CD14-positive monocyte (primary cell): Measurements from ENCODE around the gene VASH2. TPM values are rescaled to one million over a fixed set of nuclear protein-coding genes. Genes with fewer than 3 reads are reported as not detected.

Source experiments
- DNase-seq, 3 donors: peaks; one replicate each; pipeline ENCODE4 v3.0.0-alpha.2; 2011 to 2022
- H2AFZ ChIP-seq: 2 replicates; pipeline ENCODE4 v1.6.0; 2012; ENCODE audit warnings: mild to moderate bottlenecking, low read depth, low read length, inconsistent platforms; ENCODE audit not compliant: insufficient read depth, poor library complexity, severe bottlenecking
- H3K27ac ChIP-seq, 2 donors: 1 replicate in 1 of 2; 2 replicates in 1 of 2; pipeline ENCODE4 v1.5.1; 2012 to 2013; ENCODE audit warnings: low read length in 2 of 2, control low read depth in 1 of 2, inconsistent platforms in 1 of 2, low read depth in 1 of 2, mild to moderate bottlenecking in 1 of 2
- H3K27me3 ChIP-seq, 2 donors: one replicate each; pipeline versions ENCODE4 v1.6.0 to v1.6.1; 2011 to 2013; ENCODE audit warnings: low read length in 2 of 2; ENCODE audit not compliant: control insufficient read depth in 2 of 2, insufficient read depth in 2 of 2
- H3K36me3 ChIP-seq, 2 donors: replicated peaks in 1 of 2; 1 replicate in 1 of 2; 2 replicates in 1 of 2; pipeline versions ENCODE4 v1.5.1 to v1.6.1; 2012 to 2013; ENCODE audit warnings: low read length in 2 of 2, control low read depth in 1 of 2, inconsistent platforms in 1 of 2, mild to moderate bottlenecking in 1 of 2; ENCODE audit not compliant: insufficient read depth in 2 of 2, control insufficient read depth in 1 of 2
- H3K4me1 ChIP-seq, 2 donors: 1 replicate in 1 of 2; 2 replicates in 1 of 2; pipeline versions ENCODE4 v1.5.1 to v1.6.1; 2012 to 2013; ENCODE audit warnings: low read length in 2 of 2, control low read depth in 1 of 2, inconsistent platforms in 1 of 2, mild to moderate bottlenecking in 1 of 2, moderate library complexity in 1 of 2; ENCODE audit not compliant: insufficient read depth in 2 of 2, control insufficient read depth in 1 of 2
- H3K4me2 ChIP-seq: replicated peaks from 2 replicates; pipeline ENCODE3; 2012; ENCODE audit warnings: low read length, moderate library complexity, mild to moderate bottlenecking; ENCODE audit not compliant: poor library complexity, severe bottlenecking; ENCODE audit errors: extremely low read depth
- H3K4me3 ChIP-seq, 3 experiments: fragments of 200-600 bp in 1 of 3; sonication (generic) in 1 of 3; replicated peaks in 1 of 3; 1 replicate in 2 of 3; 2 replicates in 1 of 3; pipeline ENCODE4 v1.5.1; 2011 to 2013; ENCODE audit warnings: low read length in 3 of 3, mild to moderate bottlenecking in 3 of 3, control low read depth in 2 of 3, low read depth in 2 of 3, inconsistent platforms in 1 of 3, moderate library complexity in 1 of 3
- H3K79me2 ChIP-seq: 2 replicates; pipeline ENCODE4 v1.6.0; 2012; ENCODE audit warnings: mild to moderate bottlenecking, control low read depth, inconsistent platforms, low read length, moderate library complexity; ENCODE audit not compliant: insufficient read depth
- H3K9ac ChIP-seq: 2 replicates; pipeline ENCODE4 v1.6.0; 2017; ENCODE audit warnings: low read length, mild to moderate bottlenecking; ENCODE audit not compliant: insufficient read depth, poor library complexity, severe bottlenecking
- H3K9me3 ChIP-seq, 2 donors: replicated peaks in 1 of 2; 1 replicate in 1 of 2; 2 replicates in 1 of 2; pipeline versions ENCODE4 v1.5.1 to v1.6.1; 2012 to 2013; ENCODE audit warnings: low read length in 2 of 2, control low read depth in 1 of 2; ENCODE audit not compliant: control insufficient read depth in 1 of 2, insufficient read depth in 1 of 2
- H4K20me1 ChIP-seq: 2 replicates; pipeline ENCODE4 v1.6.0; 2012; ENCODE audit warnings: mild to moderate bottlenecking, low read length, control low read depth, moderate library complexity; ENCODE audit not compliant: insufficient read depth
- H3K27ac Mint-ChIP-seq, 7 donors: one replicate each; pipeline ENCODE4 v1.8.0; 2020; ENCODE audit warnings: mild to moderate bottlenecking in 7 of 7, mixed read lengths in 7 of 7, moderate library complexity in 6 of 7, inconsistent platforms in 2 of 7
- H3K27me3 Mint-ChIP-seq, 3 donors: one replicate each; pipeline ENCODE4 v1.8.0; 2021 to 2022; ENCODE audit warnings: low read depth in 3 of 3, mild to moderate bottlenecking in 3 of 3, mixed read lengths in 3 of 3, moderate library complexity in 3 of 3, inconsistent platforms in 1 of 3
- H3K36me3 Mint-ChIP-seq, 2 donors: one replicate each; pipeline ENCODE4 v1.8.0; 2020; ENCODE audit warnings: mixed read lengths in 2 of 2, inconsistent platforms in 1 of 2, mild to moderate bottlenecking in 1 of 2
- H3K4me1 Mint-ChIP-seq: one replicate; pipeline ENCODE4 v1.8.0; 2020; ENCODE audit warnings: mild to moderate bottlenecking, mixed read lengths
- H3K4me3 Mint-ChIP-seq, 2 donors: one replicate each; pipeline ENCODE4 v1.8.0; 2020; ENCODE audit warnings: mild to moderate bottlenecking in 2 of 2, mixed read lengths in 2 of 2, moderate library complexity in 1 of 2
- H3K9me3 Mint-ChIP-seq, 7 donors: one replicate each; pipeline ENCODE4 v1.8.0; 2020 to 2022; ENCODE audit warnings: mixed read lengths in 7 of 7, mild to moderate bottlenecking in 6 of 7, moderate library complexity in 6 of 7, inconsistent platforms in 2 of 7
- CTCF ChIP-seq: fragments of 200-600 bp; IDR thresholded peaks from one replicate; pipeline ENCODE4 v1.8.0; 2022; ENCODE audit warnings: antibody characterized with exemption, mild to moderate bottlenecking
- WGBS: methylation state at CpG from one replicate; pipeline ENCODE4 v1.1.5; 2013; ENCODE audit warnings: missing lambda C conversion rate; ENCODE audit not compliant: insufficient coverage; 5-methylcytosine and 5-hydroxymethylcytosine counted together
- intact Hi-C, 2 donors: fragments of 100-400 bp; cut with micrococcal nuclease; formaldehyde crosslinking; loops; one replicate each; pipeline versions ENCODE4 v1.15.0 to v1.15.1; 2023
- polyA plus RNA-seq, 3 donors: library from polyadenylated mRNA; depleted of rRNA in 1 of 3; unstranded in 2 of 3; stranded (reverse) in 1 of 3; fragments of 300-500 nt in 2 of 3; fragments of >200 nt in 1 of 3; fragmentation: Illumina TruSeq in 2 of 3; gene quantifications; 1 replicate in 2 of 3; 2 replicates in 1 of 3; pipeline ENCODE4 v1.2.3, GENCODE V29; 2012 to 2021

VASH2 gene
- polyA plus RNA-seq, 3 donors = 0.07 TPM; not detected in 2

- no peak overlapping the region for H3K4me3 Mint-ChIP-seq
- no peaks in the 10 kb centered on the region for H3K36me3 Mint-ChIP-seq
- Histone ChIP-seq H3K4me1 (peaks cover 8% of the 10 kb centered on the region in 2 donors), H3K36me3 (no peaks in the 10 kb centered on the region), H3K79me2 (no peaks in the 10 kb centered on the region), H3K4me2 (no peak overlapping the region), H3K9me3 (no peaks in the 10 kb centered on the region), H2AFZ (no peak overlapping the region), H3K27ac (no peak overlapping the region), H4K20me1 (no peaks in the 10 kb centered on the region), H3K9ac (no peak overlapping the region), H3K4me3 (no peak overlapping the region), H3K27me3 (no peaks in the 10 kb centered on the region)
- H3K27me3 Mint-ChIP-seq = peaks cover 8 to 13% (median 11%) of the 10 kb centered on the region in 3 donors
- DNase-seq = no peak
- peaks cover 11% of the 10 kb centered on the region for H3K4me1 Mint-ChIP-seq
- WGBS = 81% methylated on average over 3 of the region's 5 CpGs
- H3K9me3 Mint-ChIP-seq = no peaks in the 10 kb centered on the region
- no peak for TF ChIP-seq CTCF
- H3K27ac Mint-ChIP-seq = no peak overlapping the region
- intact Hi-C loops = no loop called here
Measured at GRCh38 chr1:212917858-212918257, 32.5 kb upstream of the VASH2 start.

- H3K4me1 Mint-ChIP-seq = peaks cover 11% of the 10 kb centered on the region
- Histone ChIP-seq H3K4me2 (no peak overlapping the region), H2AFZ (no peak overlapping the region), H3K9ac (no peak overlapping the region), H3K79me2 (no peaks in the 10 kb centered on the region), H4K20me1 (no peaks in the 10 kb centered on the region), H3K36me3 (no peaks in the 10 kb centered on the region), H3K9me3 (no peaks in the 10 kb centered on the region), H3K27ac (no peak overlapping the region), H3K4me3 (no peak overlapping the region), H3K27me3 (no peaks in the 10 kb centered on the region), H3K4me1 (peaks cover 8% of the 10 kb centered on the region in 2 donors)
- intact Hi-C loops = no loop called here
- DNase-seq = no peak
- H3K36me3 Mint-ChIP-seq = no peaks in the 10 kb centered on the region
- H3K4me3 Mint-ChIP-seq = no peak overlapping the region
- peaks cover 8 to 13% (median 11%) of the 10 kb centered on the region in 3 donors for H3K27me3 Mint-ChIP-seq
- TF ChIP-seq CTCF = no peak
- no CpG with 5 or more reads among the region's 2 CpGs for WGBS
- no peak overlapping the region for H3K27ac Mint-ChIP-seq
- no peaks in the 10 kb centered on the region for H3K9me3 Mint-ChIP-seq
Measured at GRCh38 chr1:212918824-212919223, 31.5 kb upstream of the VASH2 start.
